ENCODE measurements around the gene RBM12.
"Not testable (repeated sequence)": the region's sequence is repeated elsewhere in the genome, so short reads cannot be mapped to it uniquely, and the experiment has no call there.

The RBM12 gene

DNA sequence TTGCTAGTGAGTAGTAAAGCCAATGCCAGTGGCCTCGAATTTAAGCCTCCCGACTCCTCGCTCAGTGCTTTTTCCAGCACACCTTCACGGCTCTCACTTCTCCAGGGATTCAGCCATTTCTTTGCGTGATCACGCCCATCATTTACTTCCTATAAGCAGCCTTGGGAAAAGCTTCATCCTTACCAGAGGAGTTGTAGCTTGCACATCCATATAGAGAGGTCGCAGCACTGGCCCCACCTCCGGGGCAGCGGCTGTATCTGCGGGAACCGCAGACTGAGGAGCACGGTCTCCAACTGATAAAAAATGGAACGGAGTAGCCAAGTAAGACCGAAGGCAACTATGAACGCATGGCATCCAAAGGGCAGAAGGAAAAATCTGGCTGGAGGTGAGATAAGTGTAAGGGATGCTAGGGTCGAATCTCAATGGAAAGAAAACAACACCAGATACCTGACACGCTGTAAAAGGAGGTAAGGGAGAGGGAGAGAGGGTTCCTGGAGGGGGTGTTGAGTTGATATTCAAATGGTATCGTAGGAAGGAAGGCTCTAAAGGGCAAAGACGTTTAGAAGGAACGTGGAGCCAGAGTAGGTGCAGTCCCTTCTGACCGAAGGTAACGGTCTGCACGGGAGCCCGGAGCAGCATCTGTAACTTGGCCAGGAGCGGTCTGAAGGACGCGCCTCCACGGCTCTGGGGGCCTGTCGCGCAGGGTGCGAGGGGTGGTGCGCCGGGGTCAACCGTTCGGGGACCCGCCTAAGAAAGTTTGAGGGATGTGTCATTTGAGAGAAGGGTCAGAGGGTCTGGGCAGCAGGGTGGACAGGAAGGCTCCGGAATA lies 33.8 kb upstream of the RBM12 start:
- no peak for DNase-seq (ENCODE audit: low read depth in 2 of 2)

GRCh38 chr20:35697696-35698297 lies 33.1 kb upstream of the RBM12 start:
- no peak for DNase-seq (ENCODE audit: low read depth in 2 of 2)

GRCh38 chr20:35695978-35696377 lies 31.3 kb upstream of the RBM12 start:
- no peak for DNase-seq (ENCODE audit: low read depth in 2 of 2)

DNA sequence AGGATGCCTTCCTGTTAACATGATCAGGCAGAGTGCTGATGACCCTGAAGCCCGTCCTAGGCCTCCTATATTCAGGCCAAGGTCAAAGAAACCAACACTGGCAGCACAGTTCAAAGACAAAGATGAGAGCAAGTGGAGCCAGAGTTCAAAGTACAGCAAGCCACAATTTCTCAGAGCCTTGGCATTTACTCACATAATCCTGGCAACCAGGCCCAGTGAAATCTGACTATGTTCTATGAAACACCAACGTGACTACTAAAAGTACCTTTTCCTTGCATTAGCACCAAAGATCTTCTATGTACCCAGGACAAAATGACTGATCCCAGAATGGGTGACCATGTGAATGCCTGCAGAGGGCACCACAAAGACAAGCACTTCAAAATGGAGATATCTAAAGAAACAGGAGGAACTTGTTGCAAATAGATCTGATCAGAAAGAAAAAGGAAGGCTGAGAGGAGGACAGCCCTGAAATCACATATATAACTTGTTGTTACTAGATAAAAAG lies 30.6 kb upstream of the RBM12 start:
- no peak for DNase-seq (ENCODE audit: low read depth in 2 of 2)

- no peak for DNase-seq (ENCODE audit: low read depth in 2 of 2)
Measured at GRCh38 chr20:35690265-35690664, 25.6 kb upstream of the RBM12 start.

- not testable (repeated sequence) for DNase-seq (ENCODE audit: low read depth in 2 of 2)
Measured at GRCh38 chr20:35686872-35687271, 22.2 kb upstream of the RBM12 start.

DNA sequence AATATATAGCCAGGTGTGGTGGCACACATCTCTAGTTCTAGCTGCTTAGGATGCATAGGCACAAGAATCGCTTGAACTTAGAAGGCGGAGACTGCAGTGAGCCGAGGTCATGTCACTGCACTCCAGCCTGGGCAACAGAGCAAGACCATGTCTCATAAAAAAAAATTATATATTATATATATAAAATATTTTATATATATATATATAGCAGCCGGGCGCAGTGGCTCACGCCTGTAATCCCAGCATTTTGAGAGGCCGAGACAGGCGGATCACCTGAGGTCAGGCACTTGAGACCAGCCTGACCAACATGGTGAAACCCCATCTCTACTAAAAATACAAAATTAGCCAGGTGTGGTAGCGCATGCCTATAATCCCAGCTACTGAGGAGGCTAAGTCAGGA lies 20.7 kb upstream of the RBM12 start:
- not testable (repeated sequence) for DNase-seq (ENCODE audit: low read depth in 2 of 2)

DNA sequence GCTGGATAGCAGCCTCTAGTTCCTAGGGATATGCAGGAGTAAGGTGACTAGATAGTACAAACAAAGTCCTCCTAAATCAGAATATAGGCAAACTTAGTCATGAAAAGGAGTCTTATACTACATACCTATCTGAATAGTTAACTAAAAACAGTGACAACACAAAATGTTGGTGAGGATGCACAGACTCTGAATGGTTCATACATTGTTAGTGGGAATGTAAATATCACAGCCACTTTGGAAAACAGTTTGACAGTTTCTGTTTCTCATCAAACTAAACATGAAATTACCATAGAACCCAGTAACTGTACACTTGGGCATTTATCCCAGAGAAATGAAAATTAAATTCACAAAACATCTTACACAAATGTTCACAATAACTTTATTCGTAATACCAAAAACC lies 17.3 kb upstream of the RBM12 start:
- no peak for DNase-seq (ENCODE audit: low read depth in 2 of 2)

GRCh38 chr20:35680452-35681183 lies 15.9 kb upstream of the RBM12 start:
- DNase-seq (ENCODE audit: low read depth in 2 of 2) = no peak

GRCh38 chr20:35674921-35675320 lies 10.2 kb upstream of the RBM12 start:
- DNase-seq (ENCODE audit: low read depth in 2 of 2) = no peak

DNA sequence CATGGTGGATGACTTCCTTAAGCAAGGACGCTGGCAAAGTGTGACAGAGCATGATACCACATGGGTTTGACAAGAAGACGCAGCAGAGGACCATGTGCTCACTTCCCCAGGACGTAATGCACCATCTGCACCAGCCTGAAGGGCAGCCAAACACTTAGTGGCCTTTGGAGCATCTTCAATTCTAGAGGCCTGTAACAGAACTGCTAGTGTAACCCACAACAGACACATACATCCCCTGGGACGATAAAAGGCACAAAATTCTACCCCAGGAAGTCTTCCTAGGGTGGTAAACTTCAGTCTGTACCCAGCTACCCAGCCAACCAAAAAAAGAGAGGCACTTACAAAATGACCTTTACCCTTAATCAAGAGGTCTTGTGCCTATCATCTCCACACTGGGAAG lies 9.2 kb upstream of the RBM12 start:
- no peak for DNase-seq (ENCODE audit: low read depth in 2 of 2)

GRCh38 chr20:35669681-35670080 lies 5.0 kb upstream of the RBM12 start:
- DNase-seq (ENCODE audit: low read depth in 2 of 2) = no peak

- no peak for DNase-seq (ENCODE audit: low read depth in 2 of 2)
Measured at GRCh38 chr20:35669221-35669620, 4.5 kb upstream of the RBM12 start.

GRCh38 chr20:35665949-35666288 lies 1.2 kb upstream of the RBM12 start:
- no peak for DNase-seq (ENCODE audit: low read depth in 2 of 2)

- DNase-seq (ENCODE audit: low read depth in 2 of 2) = peak in 1 of 2 experiments; percentile 4
Measured at GRCh38 chr20:35663516-35664465, 909 bp downstream of the RBM12 start.

GRCh38 chr20:35662551-35662950 lies 2.1 kb downstream of the RBM12 start:
- DNase-seq (ENCODE audit: low read depth in 2 of 2) = no peak

- DNase-seq (ENCODE audit: low read depth in 2 of 2) = no peak
Measured at GRCh38 chr20:35661908-35662307, 2.8 kb downstream of the RBM12 start.

DNA sequence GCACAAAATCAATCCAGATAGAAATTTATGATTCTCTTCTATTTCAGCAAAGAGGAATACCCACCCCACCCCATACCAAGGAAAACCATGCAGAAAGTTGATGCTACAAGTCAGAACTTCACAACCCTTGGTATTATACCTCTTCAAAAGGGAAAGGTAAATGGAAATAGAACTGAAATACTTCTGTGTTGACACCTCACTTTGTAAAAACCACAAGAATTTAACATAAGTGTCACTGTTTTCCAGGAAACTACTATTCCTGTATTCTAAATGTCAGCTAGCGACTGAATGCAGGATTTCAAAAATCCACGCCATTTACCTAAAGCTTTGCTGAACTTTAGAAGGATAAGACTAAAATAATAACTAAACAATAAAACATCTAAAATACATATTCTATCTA lies 3.6 kb downstream of the RBM12 start:
- DNase-seq (ENCODE audit: low read depth in 2 of 2) = no peak

- DNase-seq (ENCODE audit: low read depth in 2 of 2) = no peak
Measured at GRCh38 chr20:35660122-35660937, 4.4 kb downstream of the RBM12 start.

GRCh38 chr20:35657271-35657670 lies 7.4 kb downstream of the RBM12 start:
- no peak for DNase-seq (ENCODE audit: low read depth in 2 of 2)

DNA sequence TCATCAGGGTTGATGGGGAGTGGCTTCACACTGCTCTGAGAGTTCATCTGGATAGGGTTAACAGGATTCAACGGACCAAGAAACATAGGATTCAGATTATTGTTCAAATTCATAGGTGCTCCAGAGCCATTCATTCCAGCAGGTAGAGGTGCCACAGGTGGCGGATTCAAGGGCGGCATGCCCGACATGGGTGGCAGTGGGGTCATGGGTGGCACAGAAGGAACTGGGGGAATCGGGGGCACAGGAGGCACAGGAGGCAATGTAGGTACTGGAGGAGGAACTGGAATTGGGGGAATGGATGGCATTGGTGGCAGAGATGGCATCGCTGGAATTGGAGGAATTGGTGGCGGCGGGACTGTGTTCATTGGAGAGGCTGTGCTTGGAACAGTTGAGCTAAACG lies 10.3 kb downstream of the RBM12 start:
- no peak for DNase-seq (ENCODE audit: low read depth in 2 of 2)
